Calu3 (cell line): ENCODE data around the gene ARL8B. TPM values are rescaled to one million over a fixed set of nuclear protein-coding genes. Genes with fewer than 3 reads are reported as not detected.

Experiments
- BruUV-seq: library from RNA; stranded (reverse); fragments of 400-500 nt; replicated peaks from 2 replicates; lab custom pipeline; 2021; lab: Mats Ljungman, UMichigan
- CTCF ChIA-PET: fragments of 300-600 bp; sonication (Branson Sonifier 250); formaldehyde crosslinking; loops from one replicate; lab custom pipeline; 2022; ENCODE audit warnings: antibody characterized with exemption; lab: Charles Lee
- DNase-seq: peaks from one replicate; pipeline ENCODE4 v3.0.0; 2022
- H3K27ac Mint-ChIP-seq: one replicate; pipeline ENCODE4 v1.8.0; 2022; ENCODE audit warnings: mixed read lengths; ENCODE audit not compliant: unreplicated experiment
- H3K27me3 Mint-ChIP-seq: one replicate; pipeline ENCODE4 v1.8.0; 2022; ENCODE audit warnings: mixed read lengths; ENCODE audit not compliant: unreplicated experiment
- H3K36me3 Mint-ChIP-seq: one replicate; pipeline ENCODE4 v1.8.0; 2022; ENCODE audit warnings: mild to moderate bottlenecking, moderate library complexity, mixed read lengths; ENCODE audit not compliant: insufficient read depth, unreplicated experiment
- H3K4me1 Mint-ChIP-seq: one replicate; pipeline ENCODE4 v1.8.0; 2022; ENCODE audit warnings: mild to moderate bottlenecking, low read depth, mixed read lengths; ENCODE audit not compliant: unreplicated experiment
- H3K4me3 Mint-ChIP-seq: one replicate; pipeline ENCODE4 v1.8.0; 2022; ENCODE audit warnings: mild to moderate bottlenecking, low read depth, moderate library complexity, mixed read lengths; ENCODE audit not compliant: unreplicated experiment
- H3K9me3 Mint-ChIP-seq: one replicate; pipeline ENCODE4 v1.8.0; 2022; ENCODE audit warnings: low read depth, mixed read lengths; ENCODE audit not compliant: unreplicated experiment
- intact Hi-C: fragments of 100-400 bp; cut with micrococcal nuclease; formaldehyde crosslinking; loops from one replicate; pipeline ENCODE4 v1.10.0; 2022; ENCODE audit not compliant: unreplicated experiment
- total RNA-seq: library from RNA; stranded (reverse); gene quantifications from 2 replicates; pipeline ENCODE4 v1.2.3, GENCODE V29; 2022
- TF ChIP-seq, protein P1 (sequence below): fragments of 200-600 bp; IDR thresholded peaks from one replicate; pipeline ENCODE4 v1.8.0; 2022; ENCODE audit warnings: antibody characterized with exemption; ENCODE audit not compliant: unreplicated experiment

ARL8B gene
- total RNA-seq, 1 experiment from 2014 or later = 47.0 TPM

DNA sequence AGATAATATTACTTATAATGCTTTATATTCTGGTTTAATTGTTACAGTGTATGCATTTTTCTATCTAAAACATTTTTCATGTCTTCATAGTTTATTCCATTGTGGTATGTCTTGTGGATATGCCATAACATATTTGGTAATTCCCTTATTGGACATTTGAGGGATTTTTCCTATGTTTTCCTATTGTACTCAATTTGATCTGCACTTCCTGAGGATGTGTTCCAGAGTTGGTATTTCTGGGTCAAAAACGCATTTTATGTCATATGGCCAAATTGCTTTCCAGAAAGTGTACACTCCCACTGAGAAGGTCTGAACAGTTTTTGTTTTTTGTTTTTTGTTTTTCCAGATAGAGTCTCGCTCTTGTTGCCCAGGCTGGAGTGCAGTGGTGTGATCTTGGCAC is 6.8 kb downstream of the ARL8B start:
- Mint-ChIP-seq H3K36me3 (peaks cover 10% of the 10 kb centered on the region), H3K4me3 (no peak overlapping the region), H3K27ac (no peak overlapping the region), H3K9me3 (no peaks in the 10 kb centered on the region), H3K4me1 (peaks cover 18% of the 10 kb centered on the region), H3K27me3 (no peaks in the 10 kb centered on the region)
- DNase-seq = no peak
- TF ChIP-seq, protein P1, sequence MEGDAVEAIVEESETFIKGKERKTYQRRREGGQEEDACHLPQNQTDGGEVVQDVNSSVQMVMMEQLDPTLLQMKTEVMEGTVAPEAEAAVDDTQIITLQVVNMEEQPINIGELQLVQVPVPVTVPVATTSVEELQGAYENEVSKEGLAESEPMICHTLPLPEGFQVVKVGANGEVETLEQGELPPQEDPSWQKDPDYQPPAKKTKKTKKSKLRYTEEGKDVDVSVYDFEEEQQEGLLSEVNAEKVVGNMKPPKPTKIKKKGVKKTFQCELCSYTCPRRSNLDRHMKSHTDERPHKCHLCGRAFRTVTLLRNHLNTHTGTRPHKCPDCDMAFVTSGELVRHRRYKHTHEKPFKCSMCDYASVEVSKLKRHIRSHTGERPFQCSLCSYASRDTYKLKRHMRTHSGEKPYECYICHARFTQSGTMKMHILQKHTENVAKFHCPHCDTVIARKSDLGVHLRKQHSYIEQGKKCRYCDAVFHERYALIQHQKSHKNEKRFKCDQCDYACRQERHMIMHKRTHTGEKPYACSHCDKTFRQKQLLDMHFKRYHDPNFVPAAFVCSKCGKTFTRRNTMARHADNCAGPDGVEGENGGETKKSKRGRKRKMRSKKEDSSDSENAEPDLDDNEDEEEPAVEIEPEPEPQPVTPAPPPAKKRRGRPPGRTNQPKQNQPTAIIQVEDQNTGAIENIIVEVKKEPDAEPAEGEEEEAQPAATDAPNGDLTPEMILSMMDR = no peak
- intact Hi-C loops = no loop called here
- BruUV-seq = no TSS peak
- CTCF ChIA-PET = no interaction called here

DNA sequence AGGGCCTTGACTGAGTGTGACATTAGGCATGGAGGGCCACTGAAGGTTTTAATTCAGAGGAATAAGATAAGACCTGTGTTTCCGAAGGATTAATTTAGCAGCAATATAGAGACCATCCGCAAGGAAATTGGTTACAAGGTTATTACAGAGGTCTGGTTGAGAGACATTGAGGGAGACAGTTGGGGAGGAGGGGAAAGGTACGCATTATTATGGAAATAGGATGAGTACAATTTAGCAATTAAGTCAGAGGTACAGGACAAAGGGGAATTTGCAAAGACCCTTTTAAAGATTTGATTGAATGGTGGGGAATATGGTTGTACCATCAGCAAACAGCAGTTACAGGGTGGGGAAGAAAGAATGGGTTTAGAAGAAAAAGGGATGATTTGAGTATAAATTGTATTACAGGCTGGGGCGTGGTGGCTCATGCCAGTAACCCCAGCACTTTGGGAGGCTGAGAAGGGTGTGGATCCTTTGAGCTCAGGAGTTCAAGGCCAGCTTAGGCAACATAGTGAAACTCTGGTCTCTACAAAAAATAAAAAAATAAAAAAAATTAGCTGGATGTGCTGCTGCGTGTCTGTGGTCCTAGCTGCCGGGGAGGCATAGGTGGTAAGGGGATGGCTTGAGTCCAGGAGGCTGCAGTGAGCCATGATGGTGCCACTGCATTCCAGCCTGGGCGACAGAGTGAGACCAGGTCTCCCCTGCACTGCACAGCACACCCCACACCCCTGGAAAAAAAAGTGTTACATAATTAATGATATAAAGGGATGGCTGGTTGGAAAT is 11.3 kb downstream of the ARL8B start:
- Mint-ChIP-seq H3K27me3 (no peaks in the 10 kb centered on the region), H3K27ac (peak overlapping the region; percentile 13), H3K36me3 (peaks cover 11% of the 10 kb centered on the region), H3K4me3 (no peak overlapping the region), H3K9me3 (no peaks in the 10 kb centered on the region), H3K4me1 (peaks cover 39% of the 10 kb centered on the region)
- CTCF ChIA-PET = no interaction called here
- no peak for DNase-seq
- TF ChIP-seq, protein P1 = no peak
- BruUV-seq = no TSS peak
- intact Hi-C loops = no loop called here

DNA sequence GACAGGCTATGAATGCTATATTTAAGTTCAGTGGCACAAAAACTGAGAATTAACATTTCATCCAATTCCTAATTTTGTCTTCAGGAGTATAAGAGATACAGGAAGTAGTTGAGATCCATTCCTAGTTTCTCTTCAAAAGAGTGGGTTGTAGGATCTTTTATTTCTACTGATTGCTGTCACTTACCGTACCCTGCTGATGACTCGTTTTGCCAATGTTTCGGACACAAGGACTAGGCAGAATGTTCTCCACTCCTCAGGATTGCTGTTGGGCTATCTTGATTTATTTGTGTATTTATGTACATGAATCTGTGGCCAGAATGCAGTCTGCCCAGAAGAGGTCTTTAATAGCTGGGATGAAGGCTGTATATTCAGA is 11.9 kb downstream of the ARL8B start:
- H3K9me3 Mint-ChIP-seq = no peaks in the 10 kb centered on the region
- no peak overlapping the region for H3K4me3 Mint-ChIP-seq
- H3K27me3 Mint-ChIP-seq = no peaks in the 10 kb centered on the region
- CTCF ChIA-PET = no interaction called here
- no TSS peak for BruUV-seq
- intact Hi-C loops = no loop called here
- no peak for DNase-seq
- TF ChIP-seq, protein P1 = no peak
- H3K27ac Mint-ChIP-seq = no peak overlapping the region
- H3K36me3 Mint-ChIP-seq = peaks cover 11% of the 10 kb centered on the region
- H3K4me1 Mint-ChIP-seq = peaks cover 39% of the 10 kb centered on the region

DNA sequence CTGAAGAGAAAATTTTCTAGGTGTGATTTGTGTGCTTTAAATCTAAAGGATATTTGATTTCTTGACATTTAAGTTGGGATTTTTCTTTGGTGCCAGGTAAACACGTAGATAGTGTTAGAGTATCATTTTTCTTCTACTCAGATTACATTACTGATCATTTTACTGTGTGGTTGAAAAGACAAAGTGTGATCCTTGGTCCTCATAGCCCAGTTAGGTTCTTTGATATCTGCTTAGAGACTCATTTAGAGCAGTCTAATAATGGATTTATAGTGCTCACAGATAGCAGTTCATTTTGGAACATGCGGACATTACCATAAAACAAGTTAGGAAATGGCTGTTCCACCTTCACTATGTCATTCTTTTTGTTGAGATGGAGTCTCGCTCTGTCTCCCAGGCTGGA is 12.4 kb downstream of the ARL8B start:
- H3K4me1 Mint-ChIP-seq = peaks cover 39% of the 10 kb centered on the region
- H3K4me3 Mint-ChIP-seq = no peak overlapping the region
- H3K36me3 Mint-ChIP-seq = peaks cover 11% of the 10 kb centered on the region
- intact Hi-C loops = no loop called here
- no peak for DNase-seq
- H3K27me3 Mint-ChIP-seq = no peaks in the 10 kb centered on the region
- no peak overlapping the region for H3K27ac Mint-ChIP-seq
- no peaks in the 10 kb centered on the region for H3K9me3 Mint-ChIP-seq
- BruUV-seq = no TSS peak
- CTCF ChIA-PET = no interaction called here
- TF ChIP-seq, protein P1 = no peak
